Tibial nerve (tissue), 3 donors: ENCODE results near the gene TMEM132D.

Source experiments
- CTCF ChIP-seq, 5 experiments: fragments of 200-600 bp in 3 of 5; fragments of 450-650 bp in 2 of 5; sonication (generic) in 3 of 5; IDR thresholded peaks; one replicate each; pipeline ENCODE4 v1.5.1; 2016 to 2019; ENCODE audit warnings: antibody characterized with exemption in 5 of 5, mild to moderate bottlenecking in 3 of 5, moderate library complexity in 2 of 5
- POLR2A ChIP-seq, 2 donors: fragments of 450-650 bp; IDR thresholded peaks; one replicate each; pipeline ENCODE4 v1.6.1; 2017; ENCODE audit warnings: antibody characterized with exemption in 2 of 2, mild to moderate bottlenecking in 2 of 2, moderate library complexity in 2 of 2

- TF ChIP-seq CTCF (IDR thresholded peaks at IDR 0.05) = no peak
- no peak for TF ChIP-seq POLR2A (IDR thresholded peaks at IDR 0.05)
Observed at GRCh38 chr12:129700036-129700435, 203.8 kb downstream of the TMEM132D start.
